HFFc6 (cell line): ENCODE measurements around the gene RHOD. TPM values are rescaled to one million over a fixed set of nuclear protein-coding genes. Genes with fewer than 3 reads are reported as not detected.
A peak's percentile ranks its signal among the peaks of the same experiment; 100 is the strongest.

Experiments
- DNase-seq: peaks from one replicate; pipeline ENCODE4 v3.0.0-alpha.2; 2018
- H3K27ac Mint-ChIP-seq: 2 replicates; pipeline ENCODE4 v1.8.0; 2020; ENCODE audit warnings: mild to moderate bottlenecking, mixed read lengths
- H3K27me3 Mint-ChIP-seq: 2 replicates; pipeline ENCODE4 v1.8.0; 2021; ENCODE audit warnings: mild to moderate bottlenecking, moderate library complexity, mixed read lengths; ENCODE audit not compliant: insufficient read depth
- H3K36me3 Mint-ChIP-seq: 2 replicates; pipeline ENCODE4 v1.8.0; 2021; ENCODE audit warnings: low read depth, mixed read lengths
- H3K4me1 Mint-ChIP-seq: 2 replicates; pipeline ENCODE4 v1.8.0; 2020; ENCODE audit warnings: low read depth, mixed read lengths
- H3K4me3 Mint-ChIP-seq: 2 replicates; pipeline ENCODE4 v1.8.0; 2020; ENCODE audit warnings: mild to moderate bottlenecking, moderate library complexity, mixed read lengths
- H3K9me3 Mint-ChIP-seq: 2 replicates; pipeline ENCODE4 v1.8.0; 2020; ENCODE audit warnings: mild to moderate bottlenecking, mixed read lengths
- total RNA-seq, 6 experiments: library from RNA; stranded (reverse); fragmentation: NEBNext Ultra II Directional; extraction: Animal tissue kit (Norgen Biotek cat#: 25700); gene quantifications; 2 replicates in 1 of 6; 3 replicates in 5 of 6; pipeline ENCODE4 v1.2.3, GENCODE V29; 2021
- TF ChIP-seq, protein P1 (sequence below): fragments of 200-600 bp; sonication (generic); IDR thresholded peaks from 2 replicates; pipeline ENCODE4 v1.5.0; 2021; ENCODE audit warnings: antibody characterized with exemption, mild to moderate bottlenecking

Gene RHOD
- total RNA-seq, 6 experiments from 2014 or later, result 5.2 to 17.8 (median 6.1) TPM

DNA sequence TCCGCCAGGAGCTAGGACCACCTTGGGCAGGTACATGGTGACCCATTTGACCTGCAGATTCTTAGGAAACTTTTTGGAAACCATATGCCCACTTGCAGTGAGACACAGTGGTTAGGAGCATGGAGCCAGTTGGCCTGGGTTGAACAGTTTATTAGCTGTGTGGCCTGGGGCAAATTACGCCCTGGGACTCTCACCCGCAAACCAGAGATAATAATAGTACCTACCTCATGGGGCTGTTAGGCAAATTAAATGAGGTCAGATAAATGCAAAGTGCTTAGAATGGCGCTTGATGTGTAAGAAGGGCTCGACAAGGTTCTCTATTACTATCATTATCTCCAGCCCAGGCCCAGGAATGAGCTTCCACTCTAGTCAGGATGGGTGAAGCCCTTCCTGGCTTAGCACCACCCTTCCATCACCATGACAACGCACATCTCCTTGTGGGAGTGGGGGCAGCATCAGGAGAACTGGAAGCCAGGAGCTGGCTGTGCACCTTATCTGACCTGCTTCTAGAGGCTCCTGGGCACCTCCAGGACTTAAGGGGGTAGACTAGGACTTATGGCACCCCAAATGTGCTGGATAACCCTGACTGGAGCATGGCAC lies 28.6 kb upstream of the RHOD start:
- Mint-ChIP-seq H3K9me3 (no peaks in the 10 kb centered on the region), H3K27me3 (peaks cover 11% of the 10 kb centered on the region), H3K4me3 (no peak overlapping the region), H3K27ac (no peak overlapping the region), H3K4me1 (peaks cover 23% of the 10 kb centered on the region), H3K36me3 (no peaks in the 10 kb centered on the region)
- TF ChIP-seq, protein P1, sequence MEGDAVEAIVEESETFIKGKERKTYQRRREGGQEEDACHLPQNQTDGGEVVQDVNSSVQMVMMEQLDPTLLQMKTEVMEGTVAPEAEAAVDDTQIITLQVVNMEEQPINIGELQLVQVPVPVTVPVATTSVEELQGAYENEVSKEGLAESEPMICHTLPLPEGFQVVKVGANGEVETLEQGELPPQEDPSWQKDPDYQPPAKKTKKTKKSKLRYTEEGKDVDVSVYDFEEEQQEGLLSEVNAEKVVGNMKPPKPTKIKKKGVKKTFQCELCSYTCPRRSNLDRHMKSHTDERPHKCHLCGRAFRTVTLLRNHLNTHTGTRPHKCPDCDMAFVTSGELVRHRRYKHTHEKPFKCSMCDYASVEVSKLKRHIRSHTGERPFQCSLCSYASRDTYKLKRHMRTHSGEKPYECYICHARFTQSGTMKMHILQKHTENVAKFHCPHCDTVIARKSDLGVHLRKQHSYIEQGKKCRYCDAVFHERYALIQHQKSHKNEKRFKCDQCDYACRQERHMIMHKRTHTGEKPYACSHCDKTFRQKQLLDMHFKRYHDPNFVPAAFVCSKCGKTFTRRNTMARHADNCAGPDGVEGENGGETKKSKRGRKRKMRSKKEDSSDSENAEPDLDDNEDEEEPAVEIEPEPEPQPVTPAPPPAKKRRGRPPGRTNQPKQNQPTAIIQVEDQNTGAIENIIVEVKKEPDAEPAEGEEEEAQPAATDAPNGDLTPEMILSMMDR, result no peak
- DNase-seq, result peak; percentile 9

DNA sequence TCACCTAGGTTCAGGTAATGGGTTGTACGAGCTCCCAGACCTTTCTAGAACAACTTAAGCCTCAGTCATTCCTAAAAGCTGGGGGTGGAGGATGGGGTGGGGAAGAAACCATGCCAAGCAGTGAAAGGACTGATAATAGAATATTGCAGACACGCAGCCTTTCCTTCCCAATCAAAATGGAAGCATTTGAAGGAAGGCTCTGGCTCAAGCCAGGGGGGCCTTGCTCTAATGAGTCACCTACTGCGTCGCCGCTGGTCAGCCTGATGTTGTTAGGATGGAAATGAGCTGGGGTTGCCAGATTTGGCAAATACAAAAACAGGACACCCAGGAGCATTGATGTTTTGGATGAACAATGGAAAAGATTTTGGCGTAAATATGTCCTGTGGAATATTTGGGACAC lies 27.5 kb upstream of the RHOD start:
- Mint-ChIP-seq H3K36me3 (no peaks in the 10 kb centered on the region), H3K9me3 (no peaks in the 10 kb centered on the region), H3K27me3 (peaks cover 7% of the 10 kb centered on the region), H3K4me3 (no peak overlapping the region), H3K4me1 (peaks cover 34% of the 10 kb centered on the region), H3K27ac (no peak overlapping the region)
- TF ChIP-seq, protein P1, result no peak
- no peak for DNase-seq

DNA sequence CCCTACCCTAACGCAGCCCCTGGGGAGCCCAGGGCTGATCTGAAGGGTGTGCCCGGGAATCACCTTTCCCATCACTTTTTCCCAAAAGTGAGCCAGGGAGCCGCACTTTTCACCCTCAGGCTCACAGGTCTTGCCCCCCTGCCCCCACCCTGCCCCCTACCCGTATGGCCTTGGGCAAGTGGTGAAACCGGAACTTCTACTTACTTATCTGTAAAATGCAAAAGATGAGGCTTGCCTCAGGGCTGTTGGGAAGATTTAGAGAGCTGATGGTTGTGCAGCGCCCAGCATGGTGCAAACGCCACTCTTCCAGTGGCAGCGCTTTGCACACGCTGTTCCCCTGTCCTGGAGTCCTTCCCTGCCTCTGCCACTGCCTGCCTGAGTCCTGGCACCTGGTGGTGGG lies 25.7 kb upstream of the RHOD start:
- H3K27me3 Mint-ChIP-seq, result peaks cover 12% of the 10 kb centered on the region
- no peaks in the 10 kb centered on the region for H3K36me3 Mint-ChIP-seq
- TF ChIP-seq, protein P1, result no peak
- DNase-seq, result no peak
- H3K4me1 Mint-ChIP-seq, result peaks cover 37% of the 10 kb centered on the region
- no peaks in the 10 kb centered on the region for H3K9me3 Mint-ChIP-seq
- H3K4me3 Mint-ChIP-seq, result no peak overlapping the region
- no peak overlapping the region for H3K27ac Mint-ChIP-seq

DNA sequence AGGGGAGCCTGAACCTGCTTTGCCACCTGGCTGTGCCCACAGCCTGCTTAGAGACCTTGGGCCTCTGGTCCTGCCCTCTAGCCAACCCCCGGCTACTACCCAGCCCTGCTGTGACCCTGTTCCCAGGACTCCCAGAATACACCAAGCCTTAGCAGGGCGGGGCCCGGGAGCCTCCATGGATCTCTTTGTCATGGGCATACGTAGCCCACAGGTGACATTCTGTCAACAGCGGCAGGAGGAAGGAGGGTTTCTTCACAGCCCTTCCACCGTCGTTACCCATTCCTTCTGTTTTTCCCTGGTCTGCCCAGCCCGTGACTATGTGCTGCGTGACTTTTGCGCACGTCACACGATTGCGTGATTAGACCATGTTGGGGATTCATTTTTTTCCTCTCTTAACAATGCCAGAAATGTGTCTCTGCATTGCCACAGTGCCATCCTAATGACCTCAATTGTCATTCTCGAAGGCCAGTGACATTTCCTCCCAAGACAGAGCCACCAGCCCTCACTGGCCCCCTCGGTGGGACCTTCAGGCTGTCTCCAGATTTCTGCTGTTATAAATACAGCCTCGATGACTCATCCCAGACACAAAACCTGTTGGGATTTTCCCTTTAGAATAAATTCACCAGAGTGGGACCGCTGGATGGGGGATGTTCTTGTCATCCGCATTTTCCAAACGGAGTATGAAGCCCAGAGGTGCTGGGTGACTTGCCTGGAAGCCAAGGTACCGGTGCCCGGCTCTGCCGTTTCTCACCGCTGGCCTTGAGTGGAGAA lies 24.7 kb upstream of the RHOD start:
- peak; percentile 39 for DNase-seq
- TF ChIP-seq, protein P1, result no peak
- Mint-ChIP-seq H3K27me3 (peaks cover 15% of the 10 kb centered on the region), H3K4me1 (peaks cover 37% of the 10 kb centered on the region), H3K9me3 (no peaks in the 10 kb centered on the region), H3K27ac (no peak overlapping the region), H3K36me3 (no peaks in the 10 kb centered on the region), H3K4me3 (no peak overlapping the region)

DNA sequence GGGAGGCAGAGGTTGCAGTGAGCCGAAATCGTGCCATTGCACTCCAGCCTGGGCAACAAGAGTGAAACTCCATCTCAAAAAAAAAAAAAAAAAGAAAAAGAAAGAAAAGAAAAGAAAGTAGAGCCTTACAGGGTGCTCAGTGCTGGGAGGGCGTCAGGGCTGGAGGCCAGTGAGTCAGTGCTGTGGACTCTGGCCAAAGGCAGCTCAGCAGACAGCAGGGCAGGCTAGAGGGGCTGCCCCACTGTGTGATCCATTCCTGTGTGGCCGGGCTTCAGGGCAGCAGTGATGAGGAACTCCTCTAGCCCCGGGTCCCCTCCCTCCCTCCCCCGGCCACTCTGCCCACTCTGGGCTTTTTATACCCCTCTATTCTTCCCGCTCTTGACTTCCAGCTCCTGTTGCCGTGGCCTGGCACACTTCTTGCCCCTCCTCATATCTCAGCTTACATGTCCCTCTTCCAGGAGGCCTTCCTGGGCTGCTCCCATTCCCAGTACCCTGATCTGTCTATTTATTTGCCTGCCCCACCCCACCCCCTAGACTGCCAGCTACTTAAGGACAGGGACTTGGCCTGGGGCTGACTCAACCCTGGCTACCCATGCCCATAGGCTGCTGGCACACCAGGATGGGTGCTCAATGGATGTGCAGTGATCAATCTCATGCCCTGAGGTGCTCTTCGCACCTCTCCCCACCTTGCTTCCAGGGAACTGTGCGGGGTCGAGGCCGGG lies 23.7 kb upstream of the RHOD start:
- H3K27ac Mint-ChIP-seq, result peak overlapping the region; percentile 87
- peak overlapping the region; percentile 58 for H3K4me3 Mint-ChIP-seq
- H3K27me3 Mint-ChIP-seq, result peaks cover 15% of the 10 kb centered on the region
- H3K9me3 Mint-ChIP-seq, result no peaks in the 10 kb centered on the region
- TF ChIP-seq, protein P1, result no peak
- no peaks in the 10 kb centered on the region for H3K36me3 Mint-ChIP-seq
- DNase-seq, result peak; percentile 85
- peaks cover 37% of the 10 kb centered on the region for H3K4me1 Mint-ChIP-seq
